ENCODE data around the gene EIF4G3. TPM values are rescaled to one million over a fixed set of nuclear protein-coding genes. Genes with fewer than 3 reads are reported as not detected.
A peak's percentile ranks its signal among the peaks of the same experiment; 100 is the strongest.

Gene EIF4G3
- total and polyA plus RNA-seq, 9 of the 15 experiments (the other 6 are each of a cell fraction or from before 2014, with no cell fraction given): 6.7 to 40.5 (median 32.1) TPM

GRCh38 chr1:21176586-21177555, at the start of gene EIF4G3 (continued):
- TF ChIP-seq SPI1 (IDR thresholded peaks at IDR 0.05; ENCODE audit: borderline replicate concordance, low read depth, low read length) (peak; percentile 50; the same call in 1 of the 2 replicates), NR0B1 (IDR thresholded peaks at IDR 0.05; ENCODE audit: partially characterized antibody) (no peak), RBM39 (optimal IDR thresholded peaks at IDR 0.05; ENCODE audit: low read depth, low read length) (no peak), ZNF232 (CRISPR knock-in tag; IDR thresholded peaks at IDR 0.05) (no peak), CHD2 (IDR thresholded peaks at IDR 0.05; ENCODE audit: low read depth, low read length) (0 out of 2 replicates have a peak, but pooled peaks have one; percentile 6), YBX1 (IDR thresholded peaks at IDR 0.05) (no peak), CBFA2T2 (conservative IDR thresholded peaks at IDR 0.05) (no peak), CHAMP1 (IDR thresholded peaks at IDR 0.05) (0 out of 2 replicates have a peak, but pooled peaks have one; percentile 33), SP1 (CRISPR knock-in tag; IDR thresholded peaks at IDR 0.05) (peak; percentile 58; the same call in 1 of the 2 replicates), TCF7L2 (IDR thresholded peaks at IDR 0.05; ENCODE audit: low read depth, low read length) (no peak), SNIP1 (IDR thresholded peaks at IDR 0.05; ENCODE audit: low read depth) (no peak), KHSRP (IDR thresholded peaks at IDR 0.05) (no peak), ZNF445 (CRISPR knock-in tag; IDR thresholded peaks at IDR 0.05; ENCODE audit: low read depth) (no peak), ZNF398 (CRISPR knock-in tag; IDR thresholded peaks at IDR 0.05) (no peak), HDAC1 (IDR thresholded peaks at IDR 0.05) (no peak), THAP7 (CRISPR knock-in tag; IDR thresholded peaks at IDR 0.05) (no peak), POLR3G (IDR thresholded peaks at IDR 0.05; ENCODE audit: extremely low read depth, insufficient read length, insufficient replicate concordance) (no peak)

Measured in K562 (cell line).